A549 treated with CpdA at 1 μM for 4 hours (cell line): ENCODE data around the gene SRPX2. TPM values are rescaled to one million over a fixed set of nuclear protein-coding genes. Genes with fewer than 3 reads are reported as not detected.

ENCODE experiments used
- total RNA-seq: library from RNA; stranded (reverse); fragments of 200-300 nt; extraction: Qiagen RNA extraction; gene quantifications from 5 replicates; pipeline ENCODE4 v1.2.3, GENCODE V29; 2022; ENCODE audit warnings: low read depth

The SRPX2 gene
- total RNA-seq, result 2.2 to 3.1 TPM (median 3.0 TPM) in 5 replicates

DNA sequence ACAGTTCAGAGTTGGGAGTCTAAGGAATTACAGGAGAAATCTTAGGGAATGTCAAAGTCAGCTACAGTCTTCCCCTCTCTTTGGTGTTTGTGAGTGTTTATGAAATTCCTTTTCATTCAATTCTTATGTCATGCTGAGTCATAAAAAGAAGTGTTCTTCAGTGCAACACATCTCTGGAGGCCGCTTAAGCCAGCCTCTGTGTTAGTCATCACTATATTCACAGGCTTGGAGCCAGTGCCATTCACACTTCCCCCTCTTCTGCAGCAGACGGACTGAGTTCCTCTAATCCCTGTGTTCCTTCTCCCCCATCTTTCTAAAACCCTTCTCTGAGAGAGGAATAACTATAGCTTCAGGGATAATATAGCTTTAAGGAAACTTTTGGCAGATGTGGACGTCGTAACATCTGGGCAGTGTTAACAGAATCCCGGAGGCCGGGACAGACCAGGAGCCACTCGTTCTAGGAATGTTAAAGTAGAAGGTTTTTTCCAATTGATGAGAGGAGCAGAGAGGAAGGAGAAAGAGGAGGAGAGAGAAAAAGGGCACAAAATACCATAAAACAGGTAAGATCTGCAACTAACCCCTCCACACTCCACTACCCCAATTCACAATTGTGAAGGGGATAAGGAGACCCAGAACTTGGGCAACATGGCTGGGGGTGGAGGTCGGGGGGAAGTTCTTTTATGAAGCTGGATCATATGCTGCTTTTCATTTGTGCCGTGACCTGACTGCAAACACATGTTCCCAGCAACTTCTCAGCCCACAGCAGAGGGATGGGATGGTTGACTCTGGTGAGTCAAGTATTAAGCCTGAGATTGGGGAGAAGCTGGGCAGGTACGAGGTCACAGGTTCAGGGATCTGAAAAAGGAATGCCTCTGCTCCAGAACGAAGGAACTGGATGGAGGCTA, at the start of gene SRPX2:
Gene SRPX2, plus strand, starts transcription at position 244 of the 905 bp plus-strand sequence. CDS start 2,124 bp downstream, outside the sequence.

DNA sequence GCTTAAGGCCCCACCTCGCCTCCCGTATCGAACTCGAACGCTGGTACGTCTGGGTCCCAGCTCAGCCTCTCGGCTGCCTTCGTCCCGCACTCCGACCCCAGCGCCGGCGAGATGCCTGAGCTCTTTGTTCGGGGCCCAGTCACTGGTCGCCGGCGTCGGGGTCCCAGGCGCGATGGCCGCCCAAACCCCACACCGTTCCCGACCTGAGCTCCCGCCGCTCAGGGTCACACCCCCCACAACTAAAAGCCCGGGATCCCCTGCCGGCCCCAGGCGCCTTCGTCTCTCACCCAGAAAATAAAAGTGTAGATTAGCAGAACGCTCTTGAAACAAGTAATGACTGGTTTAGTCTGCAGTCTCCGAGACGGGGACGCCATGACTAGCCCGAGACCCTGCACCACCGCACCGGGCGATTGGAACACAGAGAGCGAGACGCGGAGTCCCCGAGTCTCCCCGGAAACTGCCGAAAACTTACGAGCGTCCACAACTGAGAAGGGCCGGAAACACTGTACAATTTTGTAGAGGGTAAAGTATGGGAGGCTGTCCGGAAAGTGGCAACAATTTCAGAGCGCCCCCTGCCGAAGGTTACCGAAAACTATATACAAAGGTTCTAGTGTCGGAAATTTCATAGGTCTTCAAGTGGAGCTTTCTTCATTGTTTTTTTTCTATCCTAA, 7.5 kb upstream of the SRPX2 start, which contains the start of gene TSPAN6:
Gene TSPAN6, minus strand, starts transcription at position 486 of the 671 bp plus-strand sequence. Its CDS starts 112 bp downstream, at position 374.

Other genes with a start within 250 kb of the SRPX2 start
- gene PCDH19, start 233.9 kb upstream of the SRPX2 start, total RNA-seq, result 0.02 to 0.06 TPM (median 0.05 TPM) in 5 replicates
- not detected in 5 replicates for gene TNMD, start 59.3 kb upstream of the SRPX2 start, total RNA-seq
- gene TSPAN6, start 7.4 kb upstream of the SRPX2 start, total RNA-seq, result 36.5 to 44.1 TPM (median 39.5 TPM) in 5 replicates
- 1.5 to 4.1 TPM (median 2.1 TPM) in 5 replicates for gene SYTL4, start 87.9 kb downstream of the SRPX2 start, total RNA-seq
- gene CSTF2, start 176.2 kb downstream of the SRPX2 start, total RNA-seq, result 32.2 to 35.5 TPM (median 33.7 TPM) in 5 replicates
- 0.03 to 0.17 TPM in 2 of 5 replicates, not detected in the others for gene NOX1, start 230.2 kb downstream of the SRPX2 start, total RNA-seq